Adrenal gland (tissue), 5 donors: Measurements from ENCODE around the gene MOB2.

Source experiments
- CTCF ChIP-seq, 6 experiments: fragments of 450-650 bp in 4 of 6; fragments of 200-600 bp in 2 of 6; sonication (generic) in 1 of 6; IDR thresholded peaks; 1 replicate in 5 of 6; 2 replicates in 1 of 6; pipeline versions ENCODE4 v1.5.1 to v1.8.0; 2016 to 2021; ENCODE audit warnings: antibody characterized with exemption in 6 of 6, mild to moderate bottlenecking in 2 of 6, moderate library complexity in 1 of 6
- POLR2A ChIP-seq, 2 donors: fragments of 450-650 bp; IDR thresholded peaks; one replicate each; pipeline ENCODE4 v1.6.1; 2017; ENCODE audit warnings: antibody characterized with exemption in 2 of 2, mild to moderate bottlenecking in 2 of 2, moderate library complexity in 1 of 2
- donor health status: DM: no; HTN: no; CAD: no.

GRCh38 chr11:1443737-1444136 is 42.8 kb downstream of the MOB2 start:
- TF ChIP-seq CTCF (IDR thresholded peaks at IDR 0.05) (no peak), POLR2A (IDR thresholded peaks at IDR 0.05) (no peak)
